ENCODE measurements around the gene SH3BGRL3. TPM values are rescaled to one million over a fixed set of nuclear protein-coding genes. Genes with fewer than 3 reads are reported as not detected.
"Not testable (repeated sequence)": the region's sequence is repeated elsewhere in the genome, so short reads cannot be mapped to it uniquely, and the experiment has no call there.

The SH3BGRL3 gene
- total RNA-seq, 1 donor from 2014 or later, result 140 TPM

DNA sequence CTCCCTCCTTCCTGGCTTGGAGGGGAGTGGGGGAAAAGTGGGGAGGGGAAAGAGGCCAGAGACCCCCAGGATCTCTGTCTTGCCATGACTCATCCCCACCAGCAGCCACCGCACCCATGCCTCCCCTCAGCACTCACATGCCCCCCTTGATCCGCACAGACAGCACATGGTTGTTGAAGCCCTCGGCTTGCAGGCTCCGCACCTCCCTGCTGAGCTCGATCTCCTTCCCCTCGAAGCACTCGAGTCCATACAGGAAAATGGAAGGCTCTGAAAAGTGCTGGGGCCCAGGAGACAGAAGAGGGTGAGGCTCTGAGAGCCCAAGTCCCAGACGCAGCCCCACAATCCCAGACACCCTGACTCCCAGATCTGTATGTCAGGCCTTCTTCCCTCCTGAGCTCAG lies 48.7 kb downstream of the SH3BGRL3 start:
- TF ChIP-seq, protein P1, sequence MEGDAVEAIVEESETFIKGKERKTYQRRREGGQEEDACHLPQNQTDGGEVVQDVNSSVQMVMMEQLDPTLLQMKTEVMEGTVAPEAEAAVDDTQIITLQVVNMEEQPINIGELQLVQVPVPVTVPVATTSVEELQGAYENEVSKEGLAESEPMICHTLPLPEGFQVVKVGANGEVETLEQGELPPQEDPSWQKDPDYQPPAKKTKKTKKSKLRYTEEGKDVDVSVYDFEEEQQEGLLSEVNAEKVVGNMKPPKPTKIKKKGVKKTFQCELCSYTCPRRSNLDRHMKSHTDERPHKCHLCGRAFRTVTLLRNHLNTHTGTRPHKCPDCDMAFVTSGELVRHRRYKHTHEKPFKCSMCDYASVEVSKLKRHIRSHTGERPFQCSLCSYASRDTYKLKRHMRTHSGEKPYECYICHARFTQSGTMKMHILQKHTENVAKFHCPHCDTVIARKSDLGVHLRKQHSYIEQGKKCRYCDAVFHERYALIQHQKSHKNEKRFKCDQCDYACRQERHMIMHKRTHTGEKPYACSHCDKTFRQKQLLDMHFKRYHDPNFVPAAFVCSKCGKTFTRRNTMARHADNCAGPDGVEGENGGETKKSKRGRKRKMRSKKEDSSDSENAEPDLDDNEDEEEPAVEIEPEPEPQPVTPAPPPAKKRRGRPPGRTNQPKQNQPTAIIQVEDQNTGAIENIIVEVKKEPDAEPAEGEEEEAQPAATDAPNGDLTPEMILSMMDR (IDR thresholded peaks at IDR 0.05), result no peak
- Mint-ChIP-seq H3K4me3 (ENCODE audit: unreplicated experiment) (no peak overlapping the region), H3K4me1 (ENCODE audit: unreplicated experiment) (no peaks in the 10 kb centered on the region), H3K36me3 (ENCODE audit: unreplicated experiment) (no peaks in the 10 kb centered on the region), H3K27me3 (ENCODE audit: unreplicated experiment) (peaks cover 14% of the 10 kb centered on the region), H3K27ac (ENCODE audit: unreplicated experiment) (no peak overlapping the region), H3K9me3 (ENCODE audit: unreplicated experiment) (no peaks in the 10 kb centered on the region)
- DNase-seq (ENCODE audit: extremely low spot score, unreplicated experiment), result no peak

DNA sequence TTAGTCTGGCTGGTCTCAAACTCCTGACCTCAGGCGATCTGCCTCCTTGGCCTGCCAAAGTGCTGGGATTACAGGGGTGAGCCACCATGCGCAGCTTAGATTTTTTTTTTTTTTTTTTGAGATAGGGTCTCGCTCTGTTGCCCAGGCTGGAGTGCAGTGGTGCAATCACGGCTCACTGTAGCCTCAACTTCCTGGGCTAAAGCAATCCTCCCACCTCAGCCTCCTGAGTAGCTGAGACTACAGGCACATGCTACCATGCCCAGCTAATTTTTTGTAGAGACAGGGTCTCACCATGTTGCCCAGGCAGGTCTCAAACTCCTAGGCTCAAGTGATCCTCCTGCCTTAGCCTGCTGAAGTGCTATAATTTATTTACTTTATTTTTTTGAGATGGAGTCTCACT lies 49.5 kb downstream of the SH3BGRL3 start:
- not testable (repeated sequence) for DNase-seq (ENCODE audit: extremely low spot score, unreplicated experiment); H3K4me3 Mint-ChIP-seq (ENCODE audit: unreplicated experiment); H3K36me3 Mint-ChIP-seq (ENCODE audit: unreplicated experiment); H3K9me3 Mint-ChIP-seq (ENCODE audit: unreplicated experiment); H3K4me1 Mint-ChIP-seq (ENCODE audit: unreplicated experiment); H3K27ac Mint-ChIP-seq (ENCODE audit: unreplicated experiment)
- peaks cover 17% of the 10 kb centered on the region for H3K27me3 Mint-ChIP-seq (ENCODE audit: unreplicated experiment)

DNA sequence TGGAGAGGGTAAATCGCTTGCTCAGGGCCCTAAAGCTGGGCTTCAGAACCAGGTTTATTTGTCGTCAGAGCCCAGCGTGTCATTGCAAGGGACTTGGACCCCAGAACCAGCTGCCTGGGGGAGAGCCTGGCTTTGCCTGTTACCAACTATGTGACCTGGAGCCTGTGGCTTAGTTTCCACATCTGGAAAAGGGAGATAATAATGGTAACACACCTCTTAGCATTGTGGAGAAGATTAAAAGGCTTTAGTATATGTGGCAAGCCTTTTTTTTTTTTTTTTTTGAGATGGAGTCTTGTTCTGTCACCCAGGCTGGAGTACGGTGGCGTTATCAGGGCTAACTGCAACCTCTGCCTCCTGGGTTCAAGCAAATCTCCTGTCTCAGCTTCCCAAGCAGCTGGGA lies 50.4 kb downstream of the SH3BGRL3 start:
- Mint-ChIP-seq H3K4me1 (ENCODE audit: unreplicated experiment) (no peaks in the 10 kb centered on the region), H3K4me3 (ENCODE audit: unreplicated experiment) (no peak overlapping the region), H3K27me3 (ENCODE audit: unreplicated experiment) (peaks cover 22% of the 10 kb centered on the region), H3K27ac (ENCODE audit: unreplicated experiment) (no peak overlapping the region), H3K9me3 (ENCODE audit: unreplicated experiment) (no peaks in the 10 kb centered on the region), H3K36me3 (ENCODE audit: unreplicated experiment) (no peaks in the 10 kb centered on the region)
- DNase-seq (ENCODE audit: extremely low spot score, unreplicated experiment), result no peak
- TF ChIP-seq, protein P1 (IDR thresholded peaks at IDR 0.05), result no peak

Other genes with a start within 250 kb of the SH3BGRL3 start
- gene SLC30A2, start 234.0 kb upstream of the SH3BGRL3 start, total RNA-seq, result not detected in 2 replicates
- gene TRIM63, start 212.5 kb upstream of the SH3BGRL3 start, total RNA-seq, result 0.21 TPM in 1 of 2 replicates, not detected in the other
- gene PDIK1L, start 168.3 kb upstream of the SH3BGRL3 start, total RNA-seq, result 7.6 and 7.8 TPM in 2 replicates
- gene FAM110D, start 121.0 kb upstream of the SH3BGRL3 start, total RNA-seq, result not detected in 2 replicates
- gene C1orf232, start 111.1 kb upstream of the SH3BGRL3 start, total RNA-seq, result not detected in 2 replicates
- 26.8 and 28.6 TPM in 2 replicates for gene ZNF593, start 110.2 kb upstream of the SH3BGRL3 start, total RNA-seq
- gene ZNF593OS, start 108.3 kb upstream of the SH3BGRL3 start, total RNA-seq, result not detected in 2 replicates
- 0.89 and 1.1 TPM in 2 replicates for gene CNKSR1, start 102.6 kb upstream of the SH3BGRL3 start, total RNA-seq
- not detected in 2 replicates for gene CATSPER4, start 89.5 kb upstream of the SH3BGRL3 start, total RNA-seq
- 16.5 and 17.7 TPM in 2 replicates for gene CEP85, start 45.9 kb upstream of the SH3BGRL3 start, total RNA-seq
- 16.6 and 17.0 TPM in 2 replicates for gene UBXN11, start 26.6 kb downstream of the SH3BGRL3 start, total RNA-seq
- not detected in 2 replicates for gene CD52, start 37.9 kb downstream of the SH3BGRL3 start, total RNA-seq
- gene CRYBG2, start 74.0 kb downstream of the SH3BGRL3 start, total RNA-seq, result not detected in 2 replicates
- gene ZNF683, start 92.7 kb downstream of the SH3BGRL3 start, total RNA-seq, result not detected in 2 replicates
- not detected in 2 replicates for gene LIN28A, start 130.7 kb downstream of the SH3BGRL3 start, total RNA-seq
- 50.4 and 53.9 TPM in 2 replicates for gene DHDDS, start 152.2 kb downstream of the SH3BGRL3 start, total RNA-seq
- gene HMGN2, start 192.4 kb downstream of the SH3BGRL3 start, total RNA-seq, result 295 and 296 TPM in 2 replicates
- gene RPS6KA1, start 249.7 kb downstream of the SH3BGRL3 start, total RNA-seq, result 4.4 TPM in 2 replicates

All from osteocyte (in vitro differentiated cells).